Mesendoderm (in vitro differentiated cells): Measurements from ENCODE around the gene CDC42EP3.
A peak's percentile ranks its signal among the peaks of the same experiment; 100 is the strongest.

Experiments used
- DNase-seq: peaks from one replicate; pipeline ENCODE4 v3.0.0; 2013
- H2AK5ac ChIP-seq: 2 replicates; pipeline ENCODE4 v1.6.1; 2013; ENCODE audit warnings: low read length, inconsistent platforms
- H2BK120ac ChIP-seq: 2 replicates; pipeline ENCODE4 v1.6.1; 2013; ENCODE audit warnings: low read depth, mild to moderate bottlenecking, low read length, moderate library complexity, mixed read lengths
- H2BK15ac ChIP-seq: replicated peaks from 2 replicates; pipeline ENCODE4 v1.6.1; 2013; ENCODE audit warnings: low read depth, mild to moderate bottlenecking, moderate library complexity
- H2BK5ac ChIP-seq: 2 replicates; pipeline ENCODE4 v1.6.1; 2013; ENCODE audit warnings: low read length, inconsistent platforms
- H3K18ac ChIP-seq: 2 replicates; pipeline ENCODE4 v1.6.1; 2013; ENCODE audit warnings: mild to moderate bottlenecking, low read length, mixed read lengths
- H3K23ac ChIP-seq: one replicate; pipeline ENCODE4 v1.6.1; 2013; ENCODE audit warnings: low read length
- H3K27ac ChIP-seq: 2 replicates; pipeline ENCODE4 v1.5.1; 2013; ENCODE audit warnings: low read depth, mild to moderate bottlenecking, inconsistent platforms, low read length, moderate library complexity
- H3K27me3 ChIP-seq: 2 replicates; pipeline ENCODE4 v1.6.1; 2013; ENCODE audit warnings: low read length, control low read depth, mild to moderate bottlenecking, inconsistent platforms; ENCODE audit not compliant: insufficient read depth, poor library complexity
- H3K36me3 ChIP-seq: 2 replicates; pipeline ENCODE4 v1.6.1; 2013; ENCODE audit warnings: low read length, inconsistent platforms; ENCODE audit not compliant: control insufficient read depth, insufficient read depth
- H3K4ac ChIP-seq: one replicate; pipeline ENCODE4 v1.6.1; 2013; ENCODE audit warnings: low read depth, mild to moderate bottlenecking, low read length, moderate library complexity
- H3K4me1 ChIP-seq: 2 replicates; pipeline ENCODE4 v1.6.1; 2013; ENCODE audit warnings: low read depth, low read length, inconsistent platforms; ENCODE audit not compliant: control insufficient read depth
- H3K4me2 ChIP-seq: 2 replicates; pipeline ENCODE4 v1.6.1; 2013; ENCODE audit warnings: low read length
- H3K4me3 ChIP-seq: 2 replicates; pipeline ENCODE4 v1.5.1; 2013; ENCODE audit warnings: mild to moderate bottlenecking, low read length
- H3K56ac ChIP-seq: one replicate; pipeline ENCODE4 v1.6.1; 2013; ENCODE audit warnings: low read length
- H3K79me1 ChIP-seq: 2 replicates; pipeline ENCODE4 v1.6.1; 2013; ENCODE audit warnings: low read length, inconsistent platforms
- H3K79me2 ChIP-seq: 2 replicates; pipeline ENCODE4 v1.6.1; 2013; ENCODE audit warnings: mild to moderate bottlenecking, low read length; ENCODE audit not compliant: control insufficient read depth, insufficient read depth
- H3K9ac ChIP-seq: 2 replicates; pipeline ENCODE4 v1.6.1; 2013; ENCODE audit warnings: low read length, inconsistent platforms
- H4K5ac ChIP-seq: one replicate; pipeline ENCODE4 v1.6.1; 2013; ENCODE audit warnings: low read length
- H4K8ac ChIP-seq: one replicate; pipeline ENCODE4 v1.6.1; 2013; ENCODE audit warnings: low read depth, mild to moderate bottlenecking, control low read depth, low read length, moderate library complexity
- whole genome bisulfite sequencing: extraction: QIAGEN DNeasy Blood & Tissue Kit; methylation state at CpG from one replicate; pipeline ENCODE4 v1.1.7; 2013; ENCODE audit warnings: low lambda C conversion rate, missing lambda C conversion rate; ENCODE audit not compliant: insufficient coverage; ENCODE audit errors: extremely low coverage; 5-methylcytosine and 5-hydroxymethylcytosine counted together

Gene CDC42EP3

DNA sequence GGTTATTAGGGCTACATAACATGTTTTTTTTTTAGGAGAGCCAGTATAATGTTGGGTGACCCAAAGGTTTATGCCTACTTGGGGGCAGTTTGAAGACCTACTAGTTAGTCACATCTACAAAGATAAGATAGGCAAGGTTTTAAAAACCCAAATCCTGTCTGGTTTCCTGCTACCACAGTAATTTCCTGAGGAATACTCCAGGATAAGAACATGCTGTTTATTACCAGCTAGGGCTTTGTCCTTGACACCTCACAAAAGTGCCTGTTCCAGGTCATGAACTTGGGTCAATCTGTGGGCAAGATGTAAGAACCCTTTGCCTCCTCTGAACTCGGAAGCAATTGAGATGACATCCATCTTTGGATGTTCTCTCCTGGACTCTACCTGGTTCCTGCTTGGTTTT, 38.2 kb downstream of the CDC42EP3 start:
- Histone ChIP-seq H3K56ac (no peak overlapping the region), H4K8ac (no peak overlapping the region), H3K27me3 (no peaks in the 10 kb centered on the region), H4K5ac (no peak overlapping the region), H3K9ac (no peak overlapping the region), H3K79me2 (no peaks in the 10 kb centered on the region), H3K4ac (no peak overlapping the region), H2BK5ac (no peak overlapping the region), H3K23ac (no peak overlapping the region), H2BK15ac (no peak overlapping the region), H3K79me1 (no peaks in the 10 kb centered on the region), H3K27ac (no peak overlapping the region), H2BK120ac (no peak overlapping the region), H3K36me3 (no peaks in the 10 kb centered on the region), H3K18ac (no peak overlapping the region), H3K4me2 (no peak overlapping the region), H3K4me3 (no peak overlapping the region), H3K4me1 (peaks cover 2% of the 10 kb centered on the region), H2AK5ac (no peak overlapping the region)
- no CpG with 5 or more reads among the region's 1 CpG for WGBS
- peak; percentile 63 for DNase-seq

DNA sequence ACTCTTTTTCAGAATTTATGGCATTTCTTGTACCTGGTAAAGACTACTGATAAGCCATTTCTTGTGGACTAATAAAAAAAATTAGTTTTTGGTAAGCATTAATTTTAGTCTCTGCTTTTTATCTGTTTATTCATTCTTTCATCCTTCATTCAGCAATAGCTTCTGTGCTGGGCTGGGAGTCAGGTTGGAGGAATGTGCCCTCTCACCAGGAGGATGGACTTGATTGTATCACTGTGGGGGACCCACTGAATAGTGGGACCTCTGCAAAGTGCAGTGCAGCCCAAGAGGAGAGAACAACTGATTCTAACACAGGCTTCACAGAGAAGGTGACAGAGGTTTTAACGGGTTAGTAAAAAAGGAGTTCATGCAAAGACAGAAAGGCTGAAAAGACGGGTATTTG, 39.1 kb downstream of the CDC42EP3 start:
- Histone ChIP-seq H3K18ac (no peak overlapping the region), H2BK15ac (no peak overlapping the region), H3K27me3 (no peaks in the 10 kb centered on the region), H3K27ac (no peak overlapping the region), H2BK120ac (no peak overlapping the region), H3K79me1 (no peaks in the 10 kb centered on the region), H3K56ac (no peak overlapping the region), H3K23ac (no peak overlapping the region), H3K4me1 (peaks cover 2% of the 10 kb centered on the region), H3K4ac (no peak overlapping the region), H3K4me2 (no peak overlapping the region), H3K9ac (no peak overlapping the region), H2BK5ac (no peak overlapping the region), H4K8ac (no peak overlapping the region), H4K5ac (no peak overlapping the region), H2AK5ac (no peak overlapping the region), H3K36me3 (no peaks in the 10 kb centered on the region), H3K79me2 (no peaks in the 10 kb centered on the region), H3K4me3 (no peak overlapping the region)
- no CpG with 5 or more reads among the region's 2 CpGs for WGBS
- DNase-seq = no peak

DNA sequence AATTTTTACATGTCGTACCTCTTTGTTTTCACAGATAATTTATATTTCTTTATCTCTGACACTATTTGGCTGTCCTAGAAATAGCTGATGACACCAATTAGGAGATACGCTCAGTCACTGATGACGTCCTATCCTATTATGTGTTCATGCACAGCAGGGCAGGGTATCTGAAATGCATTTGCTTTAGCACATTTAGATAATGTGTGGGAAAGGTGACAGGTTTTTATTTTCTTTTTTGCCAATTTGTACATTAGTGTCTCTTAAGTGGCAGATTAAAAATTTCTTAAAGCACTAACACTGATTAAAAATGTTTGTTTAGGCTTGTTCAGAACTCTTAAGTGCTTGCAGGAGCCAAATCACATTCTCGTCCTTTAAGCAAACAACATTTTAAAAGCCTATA, 39.7 kb downstream of the CDC42EP3 start:
- Histone ChIP-seq H3K27ac (no peak overlapping the region), H3K36me3 (no peaks in the 10 kb centered on the region), H3K56ac (no peak overlapping the region), H2AK5ac (no peak overlapping the region), H3K79me1 (no peaks in the 10 kb centered on the region), H3K79me2 (no peaks in the 10 kb centered on the region), H3K9ac (no peak overlapping the region), H2BK120ac (no peak overlapping the region), H2BK15ac (no peak overlapping the region), H3K4ac (no peak overlapping the region), H3K4me3 (no peak overlapping the region), H2BK5ac (no peak overlapping the region), H3K18ac (no peak overlapping the region), H4K5ac (no peak overlapping the region), H3K4me2 (no peak overlapping the region), H4K8ac (no peak overlapping the region), H3K27me3 (no peaks in the 10 kb centered on the region), H3K4me1 (peaks cover 2% of the 10 kb centered on the region), H3K23ac (no peak overlapping the region)
- WGBS = no CpG with 5 or more reads among the region's 4 CpGs
- no peak for DNase-seq

DNA sequence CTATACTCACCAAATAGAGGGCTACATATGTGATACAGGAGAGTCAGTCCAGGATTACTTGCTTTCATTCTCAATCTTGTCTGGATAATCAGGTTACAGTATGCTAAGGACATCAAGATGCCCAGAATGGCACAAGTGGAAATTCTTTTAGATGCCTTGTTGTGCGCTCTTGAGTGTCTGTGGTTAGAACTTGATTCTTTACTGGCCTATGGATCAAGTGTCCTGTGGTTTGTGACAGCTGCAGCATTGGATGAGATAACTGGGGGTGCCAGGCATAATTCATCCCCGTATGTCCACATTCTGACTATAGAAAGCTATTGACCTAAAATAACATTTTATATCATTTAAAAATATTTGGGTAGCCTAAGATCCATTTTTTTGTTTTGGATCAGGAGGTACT, 40.1 kb downstream of the CDC42EP3 start:
- Histone ChIP-seq H3K79me2 (no peaks in the 10 kb centered on the region), H3K27me3 (no peaks in the 10 kb centered on the region), H3K9ac (no peak overlapping the region), H2AK5ac (no peak overlapping the region), H4K5ac (no peak overlapping the region), H3K4ac (no peak overlapping the region), H3K23ac (no peak overlapping the region), H2BK5ac (no peak overlapping the region), H4K8ac (no peak overlapping the region), H3K36me3 (no peaks in the 10 kb centered on the region), H3K18ac (no peak overlapping the region), H3K4me2 (no peak overlapping the region), H3K27ac (no peak overlapping the region), H3K4me3 (no peak overlapping the region), H3K56ac (no peak overlapping the region), H2BK120ac (no peak overlapping the region), H3K4me1 (peaks cover 2% of the 10 kb centered on the region), H2BK15ac (no peak overlapping the region), H3K79me1 (no peaks in the 10 kb centered on the region)
- no peak for DNase-seq
- WGBS = no CpG with 5 or more reads among the region's 2 CpGs

DNA sequence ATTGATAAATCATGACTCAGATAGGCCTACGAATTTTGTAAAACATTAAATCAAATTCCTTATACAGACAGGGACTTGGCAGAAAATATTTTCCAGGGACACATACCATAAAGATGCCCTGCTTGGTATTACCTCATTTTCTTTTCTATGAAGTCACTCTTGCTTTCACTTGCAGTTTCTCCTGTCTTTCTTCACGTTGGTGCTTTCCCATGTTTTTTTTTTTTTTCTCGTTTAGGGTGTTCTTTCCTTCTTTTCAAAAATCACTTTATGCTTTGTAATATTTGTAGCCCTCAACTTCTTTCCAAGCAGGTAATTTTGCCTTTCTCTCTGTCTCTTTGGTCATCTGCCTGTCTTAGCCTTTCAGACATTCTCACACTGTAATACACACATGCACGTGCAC, 40.7 kb downstream of the CDC42EP3 start:
- H3K9ac ChIP-seq = no peak overlapping the region
- no peak overlapping the region for H3K4me2 ChIP-seq
- no peak overlapping the region for H3K56ac ChIP-seq
- H4K5ac ChIP-seq = no peak overlapping the region
- no peak overlapping the region for H3K4me3 ChIP-seq
- H2BK120ac ChIP-seq = no peak overlapping the region
- no peak overlapping the region for H2BK15ac ChIP-seq
- H3K27ac ChIP-seq = no peak overlapping the region
- no CpG with 5 or more reads among the region's 4 CpGs for WGBS
- no peak overlapping the region for H2AK5ac ChIP-seq
- H3K23ac ChIP-seq = no peak overlapping the region
- no peaks in the 10 kb centered on the region for H3K79me2 ChIP-seq
- H3K4ac ChIP-seq = no peak overlapping the region
- H3K4me1 ChIP-seq = peaks cover 2% of the 10 kb centered on the region
- H4K8ac ChIP-seq = no peak overlapping the region
- no peaks in the 10 kb centered on the region for H3K27me3 ChIP-seq
- no peak overlapping the region for H3K18ac ChIP-seq
- no peaks in the 10 kb centered on the region for H3K36me3 ChIP-seq
- no peak overlapping the region for H2BK5ac ChIP-seq
- no peak for DNase-seq
- no peaks in the 10 kb centered on the region for H3K79me1 ChIP-seq

DNA sequence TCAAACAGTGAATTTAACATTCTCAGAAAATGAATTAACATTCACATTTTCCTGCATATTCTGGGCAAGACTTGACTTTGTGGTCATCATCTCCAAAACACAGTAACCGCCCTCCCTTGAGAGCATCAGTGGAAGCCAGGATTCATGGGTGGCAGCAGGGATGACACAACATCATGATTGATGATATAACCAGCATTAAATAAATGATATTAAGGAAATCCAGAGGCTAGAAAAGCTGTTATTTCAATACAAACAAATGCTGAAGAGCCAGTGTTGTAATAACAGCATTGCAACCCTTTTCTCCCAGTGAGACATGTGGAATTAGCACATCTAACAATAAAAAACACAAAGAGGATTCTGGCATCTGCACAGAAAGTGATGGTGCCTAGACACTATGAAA, 41.1 kb downstream of the CDC42EP3 start:
- no peak overlapping the region for H3K27ac ChIP-seq
- WGBS = no CpG with 5 or more reads among the region's 1 CpG

More for the DNA sequence above, 41.1 kb downstream of the CDC42EP3 start:
- H4K5ac ChIP-seq = no peak overlapping the region
- H4K8ac ChIP-seq = no peak overlapping the region
- no peak overlapping the region for H3K56ac ChIP-seq
- H3K23ac ChIP-seq = no peak overlapping the region
- H3K79me1 ChIP-seq = no peaks in the 10 kb centered on the region
- DNase-seq = no peak
- H3K27me3 ChIP-seq = no peaks in the 10 kb centered on the region
- no peaks in the 10 kb centered on the region for H3K79me2 ChIP-seq
- no peak overlapping the region for H2BK5ac ChIP-seq
- H3K18ac ChIP-seq = no peak overlapping the region
- H3K4ac ChIP-seq = no peak overlapping the region
- H3K4me1 ChIP-seq = peaks cover 2% of the 10 kb centered on the region
- no peak overlapping the region for H3K4me3 ChIP-seq
- H3K4me2 ChIP-seq = no peak overlapping the region
- no peak overlapping the region for H3K9ac ChIP-seq
- H2BK120ac ChIP-seq = no peak overlapping the region
- H2AK5ac ChIP-seq = no peak overlapping the region
- H2BK15ac ChIP-seq = no peak overlapping the region
- H3K36me3 ChIP-seq = no peaks in the 10 kb centered on the region
